HG03432 (cell line): ENCODE measurements around the gene ATP1B2.
A peak's percentile ranks its signal among the peaks of the same experiment; 100 is the strongest.
"Not testable (repeated sequence)": the region's sequence is repeated elsewhere in the genome, so short reads cannot be mapped to it uniquely, and the experiment has no call there.

Experiments
- ATAC-seq: cut with Tn5 transposase; IDR thresholded peaks from one replicate; pipeline ENCODE4 v1.9.1; 2021; ENCODE audit warnings: mild to moderate bottlenecking, moderate library complexity; ENCODE audit not compliant: unreplicated experiment

Gene ATP1B2, protein sequence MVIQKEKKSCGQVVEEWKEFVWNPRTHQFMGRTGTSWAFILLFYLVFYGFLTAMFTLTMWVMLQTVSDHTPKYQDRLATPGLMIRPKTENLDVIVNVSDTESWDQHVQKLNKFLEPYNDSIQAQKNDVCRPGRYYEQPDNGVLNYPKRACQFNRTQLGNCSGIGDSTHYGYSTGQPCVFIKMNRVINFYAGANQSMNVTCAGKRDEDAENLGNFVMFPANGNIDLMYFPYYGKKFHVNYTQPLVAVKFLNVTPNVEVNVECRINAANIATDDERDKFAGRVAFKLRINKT

DNA sequence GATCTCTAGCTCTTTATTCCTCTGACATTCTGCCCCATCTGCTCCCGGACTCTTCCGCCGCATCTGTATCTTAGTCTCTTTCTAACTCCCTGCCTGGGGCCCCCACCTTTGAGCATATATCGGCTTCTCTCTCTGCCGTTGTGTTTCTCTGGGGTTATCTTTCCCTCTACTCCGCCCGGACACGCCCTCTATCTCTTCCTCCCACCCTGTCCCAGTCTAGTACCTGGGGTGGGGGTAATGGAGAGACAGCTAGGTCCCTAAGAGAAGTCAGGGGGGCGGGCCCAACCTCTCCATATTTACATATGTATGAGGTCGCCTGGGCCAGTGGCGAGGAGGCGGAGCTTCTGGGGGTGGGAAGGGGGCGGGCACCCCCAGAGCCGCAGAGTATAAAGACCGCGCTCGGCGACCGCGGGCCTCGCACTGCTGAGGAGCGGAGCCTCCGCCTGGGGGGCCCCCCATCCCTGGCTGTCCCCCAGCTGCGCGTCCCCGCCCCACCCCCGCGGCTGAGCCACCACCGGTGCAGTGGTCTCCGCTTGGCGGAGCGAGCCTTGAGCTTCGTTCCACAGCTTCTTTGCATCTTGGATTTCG is at the start of gene ATP1B2:
Gene ATP1B2, plus strand, starts transcription at position 418 of the 588 bp plus-strand sequence. CDS start 593 bp downstream, outside the sequence.
- no peak for ATAC-seq

DNA sequence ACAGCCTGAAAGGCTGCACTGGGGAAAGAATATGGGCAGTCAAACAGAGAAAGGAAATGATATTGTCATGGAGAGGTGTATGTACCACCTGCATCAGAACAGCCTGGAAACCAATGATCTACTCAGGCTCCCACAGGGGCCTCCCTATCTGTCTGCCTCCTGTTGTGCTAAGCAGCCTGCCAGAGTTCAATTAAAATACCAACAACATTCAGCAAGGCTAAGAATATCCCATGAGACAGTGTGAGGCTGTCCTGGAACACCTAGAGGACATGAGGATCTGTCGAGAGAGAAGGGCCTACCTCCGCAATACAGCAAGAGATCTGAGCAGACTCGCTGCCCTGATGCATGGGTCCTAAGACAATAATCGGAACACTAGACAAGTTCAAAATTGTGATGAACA is 44.4 kb upstream of the ATP1B2 start:
- ATAC-seq: no peak

DNA sequence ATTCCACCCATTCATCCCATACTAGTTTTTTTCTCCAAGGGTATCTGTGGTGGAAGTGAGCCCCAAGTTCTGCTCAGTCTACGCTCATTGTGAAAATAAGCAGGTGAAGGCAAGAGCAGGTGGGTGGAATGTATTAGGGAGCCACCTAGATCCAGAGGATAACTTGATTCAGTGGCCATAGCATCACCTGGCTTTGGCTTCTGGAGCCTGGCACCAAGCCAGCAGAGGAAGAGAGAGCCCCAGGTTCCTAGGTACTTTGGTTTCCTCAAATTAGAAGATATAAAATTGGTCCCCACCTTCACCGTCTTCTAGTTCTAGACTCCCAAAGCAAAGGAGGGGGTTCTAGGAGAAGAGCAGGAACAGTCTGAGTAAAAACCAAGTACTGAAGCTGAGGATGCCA is 40.1 kb upstream of the ATP1B2 start:
- no peak for ATAC-seq

- ATAC-seq: no peak
Measured at GRCh38 chr17:7611635-7612293, 39.0 kb upstream of the ATP1B2 start.

- no peak for ATAC-seq
Measured at GRCh38 chr17:7612294-7612640, 38.5 kb upstream of the ATP1B2 start.

- no peak for ATAC-seq
Measured at GRCh38 chr17:7613769-7614424, 36.8 kb upstream of the ATP1B2 start.

- ATAC-seq: peak; percentile 78
Measured at GRCh38 chr17:7614425-7615264, 36.1 kb upstream of the ATP1B2 start, which contains the start of gene FXR2. Gene FXR2 (minus strand): TSS chr17:7614897. CDS start chr17:7614532, 365 bp downstream.

DNA sequence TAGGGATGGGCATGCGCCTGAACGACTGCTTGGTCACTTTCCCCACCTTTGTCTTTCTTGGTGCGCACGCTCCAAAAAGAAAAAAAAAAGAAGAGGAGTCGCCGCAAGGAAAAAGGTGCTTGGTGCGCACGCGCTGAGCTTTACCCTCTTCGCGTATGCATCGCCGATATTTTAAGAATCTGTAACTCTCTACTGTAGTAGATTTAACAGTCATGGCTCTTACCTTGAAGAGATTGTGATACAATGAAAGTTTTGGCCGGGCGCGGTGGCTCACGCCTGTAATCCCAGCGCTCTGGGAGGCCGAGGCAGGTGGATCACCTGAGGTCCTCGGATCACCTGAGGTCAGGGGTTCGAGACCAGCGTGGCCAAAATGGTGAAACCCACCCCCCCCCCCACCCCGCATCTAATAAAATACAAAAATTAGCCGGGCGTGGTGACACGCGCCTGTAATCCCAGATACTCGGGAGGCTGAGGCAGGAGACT is 35.4 kb upstream of the ATP1B2 start:
- ATAC-seq: no peak

DNA sequence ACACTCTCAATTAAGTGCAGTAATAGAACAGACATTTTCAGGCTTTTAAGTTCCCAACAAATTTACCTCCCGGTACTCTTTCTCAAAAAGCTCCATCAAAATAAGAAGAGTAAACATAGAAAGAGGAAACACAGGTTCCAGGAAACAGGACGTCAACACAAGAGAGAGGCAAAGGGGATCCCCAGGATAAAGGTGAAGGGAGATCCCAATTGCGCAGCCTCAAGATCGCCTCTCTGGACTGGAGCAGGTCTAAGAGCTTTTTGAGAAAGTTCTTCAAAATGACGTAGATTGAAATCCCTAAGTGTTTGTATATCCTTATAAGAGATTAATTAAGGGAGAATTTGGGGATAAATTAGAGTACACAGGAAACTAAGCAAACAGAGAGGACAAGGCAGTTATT is 32.1 kb upstream of the ATP1B2 start:
- no peak for ATAC-seq

- no peak for ATAC-seq
Measured at GRCh38 chr17:7620835-7621234, 29.9 kb upstream of the ATP1B2 start.

- no peak for ATAC-seq
Measured at GRCh38 chr17:7623661-7624060, 27.1 kb upstream of the ATP1B2 start.

GRCh38 chr17:7625749-7626148 is 25.0 kb upstream of the ATP1B2 start:
- not testable (repeated sequence) for ATAC-seq

DNA sequence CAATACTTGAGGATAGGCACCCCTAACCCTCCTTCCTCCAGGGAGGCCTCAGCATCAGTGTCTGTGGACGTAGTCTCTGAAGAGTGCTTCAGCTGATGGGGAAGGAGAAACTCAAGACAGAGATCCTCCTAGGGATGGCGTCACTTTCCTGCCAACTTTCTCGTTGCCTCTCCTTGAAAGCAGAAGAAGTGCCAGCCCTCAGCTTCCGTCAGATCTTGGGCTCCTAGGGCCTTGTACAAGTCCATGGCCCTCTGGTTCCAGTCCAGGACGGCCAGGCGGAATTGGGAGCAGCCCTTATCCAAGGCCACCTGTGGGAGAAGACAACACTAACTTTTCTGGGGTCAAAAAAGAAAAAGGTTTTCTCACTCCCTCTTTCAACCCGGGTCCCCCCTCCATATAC is 24.4 kb upstream of the ATP1B2 start:
- no peak for ATAC-seq

DNA sequence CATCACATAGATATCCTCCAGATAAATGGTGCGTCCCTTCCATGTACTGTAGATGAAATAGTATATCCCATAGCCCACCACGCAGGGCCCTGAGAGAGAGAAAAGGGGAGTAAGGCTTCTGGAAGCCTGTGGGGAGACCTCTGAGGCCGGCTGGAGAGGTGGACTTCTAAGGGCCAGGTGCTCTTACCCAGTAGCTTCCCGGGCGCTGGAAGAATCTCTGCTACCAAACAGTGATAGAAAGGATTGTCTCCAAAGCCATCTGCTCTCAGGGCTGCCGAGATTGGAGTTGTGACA is 23.8 kb upstream of the ATP1B2 start:
- ATAC-seq: peak; percentile 6

DNA sequence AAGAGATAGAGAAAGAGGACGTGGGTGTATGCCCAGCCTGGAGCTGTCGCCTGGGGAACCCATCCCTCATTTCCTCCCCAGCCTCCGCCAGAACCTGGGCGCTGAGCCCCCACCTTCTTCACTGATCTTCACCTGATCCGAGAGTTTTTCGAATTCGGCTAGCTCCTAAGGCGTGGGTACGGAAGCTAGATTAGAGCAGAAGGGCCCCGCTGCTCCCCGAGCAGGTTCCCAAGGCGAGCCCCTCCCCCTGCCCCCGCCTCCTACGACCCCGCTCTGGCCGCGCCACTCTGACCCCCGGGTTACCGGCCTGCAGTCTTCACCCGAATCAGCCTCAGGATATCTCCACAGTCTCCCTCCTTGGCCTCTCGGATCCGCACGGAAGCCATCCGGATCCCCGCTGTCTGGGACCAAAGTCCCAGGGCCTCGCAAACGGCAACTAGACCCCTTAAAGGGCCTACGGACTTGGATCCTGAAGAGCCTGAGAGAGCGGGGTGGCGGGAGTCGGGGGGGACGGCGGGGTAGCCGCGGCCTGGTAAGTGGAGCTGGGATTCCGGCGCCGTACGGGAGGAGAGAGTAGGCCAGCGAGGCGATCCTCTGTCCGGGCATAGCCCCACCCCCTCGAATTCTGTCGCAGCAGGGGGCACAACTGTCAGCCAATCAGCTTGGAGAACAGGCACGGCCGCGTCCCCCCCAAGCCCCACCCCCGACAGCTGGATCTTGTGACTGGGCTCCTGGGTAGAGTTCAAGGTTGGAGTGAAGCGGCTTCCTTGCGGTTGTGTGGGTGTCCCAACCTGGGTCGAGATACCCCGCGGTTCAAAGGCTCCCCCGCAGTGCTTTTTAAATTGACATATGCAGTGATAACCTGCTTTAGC is 23.2 kb upstream of the ATP1B2 start, which contains the start of gene SAT2:
Gene SAT2, minus strand, starts transcription at position 572 of the 872 bp plus-strand sequence. Its CDS starts 186 bp downstream, at position 386.
- peak; percentile 77 for ATAC-seq

- no peak for ATAC-seq
Measured at GRCh38 chr17:7629939-7630571, 20.7 kb upstream of the ATP1B2 start, which contains the start of gene SHBG. Gene SHBG (plus strand): TSS chr17:7630135. CDS start chr17:7630173, 38 bp downstream.

GRCh38 chr17:7631398-7632380 is 19.0 kb upstream of the ATP1B2 start:
- ATAC-seq: no peak

- no peak for ATAC-seq
Measured at GRCh38 chr17:7632492-7632894, 18.2 kb upstream of the ATP1B2 start.
